ENCODE results near the gene TEX261.

GRCh38 chr2:70967189-70967588 is 27.5 kb downstream of the TEX261 start:
- TF ChIP-seq CTCF (IDR thresholded peaks at IDR 0.05; ENCODE audit: low read depth, low read length) (no peak), MYC (IDR thresholded peaks at IDR 0.05; ENCODE audit: low read depth, low read length) (no peak)
- TF ChIP-seq, protein P1, sequence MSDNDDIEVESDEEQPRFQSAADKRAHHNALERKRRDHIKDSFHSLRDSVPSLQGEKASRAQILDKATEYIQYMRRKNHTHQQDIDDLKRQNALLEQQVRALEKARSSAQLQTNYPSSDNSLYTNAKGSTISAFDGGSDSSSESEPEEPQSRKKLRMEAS (IDR thresholded peaks at IDR 0.05; ENCODE audit: low read depth, low read length): no peak

Measured in NB4 (cell line).